Panc1 (cell line): ENCODE data around the gene RHBDD1.

ENCODE experiments used
- POLR2AphosphoS5 ChIP-seq: IDR thresholded peaks from 2 replicates; pipeline ENCODE4 v1.6.1; 2012; ENCODE audit warnings: mild to moderate bottlenecking, low read depth, low read length, moderate library complexity
- SIN3A ChIP-seq: IDR thresholded peaks from 2 replicates; pipeline ENCODE4 v1.6.1; 2012; ENCODE audit warnings: low read depth, mild to moderate bottlenecking, low read length, moderate library complexity, borderline replicate concordance; ENCODE audit not compliant: insufficient read depth

GRCh38 chr2:226970362-226970761 lies 134.5 kb downstream of the RHBDD1 start:
- no peak for TF ChIP-seq SIN3A
- no peak for TF ChIP-seq POLR2AphosphoS5
